Measurements from ENCODE around the gene IFNA5. TPM values are rescaled to one million over a fixed set of nuclear protein-coding genes. Genes with fewer than 3 reads are reported as not detected.

The IFNA5 gene
- polyA plus RNA-seq, 2 of the 4 experiments (the other 2 are of a cell fraction) = not detected

DNA sequence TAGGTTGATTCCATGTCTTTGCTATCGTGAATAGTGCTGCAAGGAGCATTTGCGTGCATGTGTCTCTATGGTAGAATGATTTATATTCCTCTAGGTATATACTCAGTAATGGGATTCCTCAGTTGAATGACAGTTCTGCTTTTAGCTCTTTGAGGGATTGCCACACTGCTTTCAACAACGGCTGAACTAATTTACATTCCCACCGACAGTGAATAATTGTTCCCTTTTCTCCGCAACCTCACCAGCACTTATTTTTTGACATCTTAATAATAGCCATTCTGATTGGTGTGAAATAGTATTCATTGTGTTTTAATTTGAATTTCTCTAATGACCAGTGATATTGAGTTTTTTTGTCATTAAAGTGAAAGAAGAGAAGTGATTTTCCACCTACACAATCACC lies 18.5 kb downstream of the IFNA5 start:
- TF ChIP-seq NR3C1 (IDR thresholded peaks at IDR 0.05) (no peak), CHD2 (IDR thresholded peaks at IDR 0.05; ENCODE audit: low read length, partially characterized antibody) (no peak), NFE2L2 (conservative IDR thresholded peaks at IDR 0.05; ENCODE audit: low read length) (no peak), MAZ (IDR thresholded peaks at IDR 0.05; ENCODE audit: borderline replicate concordance, low read depth, low read length) (no peak), JUNB (IDR thresholded peaks at IDR 0.05) (no peak), HOXB5 (CRISPR knock-in tag; IDR thresholded peaks at IDR 0.05) (no peak), ZSCAN20 (CRISPR knock-in tag; IDR thresholded peaks at IDR 0.05) (no peak), ZC3H11A (IDR thresholded peaks at IDR 0.05) (no peak)
- TF ChIP-seq, protein P1, sequence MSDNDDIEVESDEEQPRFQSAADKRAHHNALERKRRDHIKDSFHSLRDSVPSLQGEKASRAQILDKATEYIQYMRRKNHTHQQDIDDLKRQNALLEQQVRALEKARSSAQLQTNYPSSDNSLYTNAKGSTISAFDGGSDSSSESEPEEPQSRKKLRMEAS (IDR thresholded peaks at IDR 0.05) = no peak
- no peak for DNase-seq (ENCODE audit: low read depth in 1 of 2, low spot score in 1 of 2)
- 0 out of 3 replicates have a peak, but pooled peaks cover 2% of the 10 kb centered on the region for H3K9me3 ChIP-seq
- no peak overlapping the region for H3K27ac ChIP-seq
- H3K4me1 ChIP-seq = no peaks in the 10 kb centered on the region
- ATAC-seq = no peak
- POLR2A ChIA-PET = no interaction called here
- no peak for FAIRE-seq
- H3K4me3 ChIP-seq = no peak overlapping the region
- 47% methylated on average over 5 of the region's 5 CpGs for WGBS (ENCODE audit: missing lambda C conversion rate)
- CTCF ChIA-PET = no interaction called here
- no peak overlapping the region for H3K4me2 ChIP-seq

DNA sequence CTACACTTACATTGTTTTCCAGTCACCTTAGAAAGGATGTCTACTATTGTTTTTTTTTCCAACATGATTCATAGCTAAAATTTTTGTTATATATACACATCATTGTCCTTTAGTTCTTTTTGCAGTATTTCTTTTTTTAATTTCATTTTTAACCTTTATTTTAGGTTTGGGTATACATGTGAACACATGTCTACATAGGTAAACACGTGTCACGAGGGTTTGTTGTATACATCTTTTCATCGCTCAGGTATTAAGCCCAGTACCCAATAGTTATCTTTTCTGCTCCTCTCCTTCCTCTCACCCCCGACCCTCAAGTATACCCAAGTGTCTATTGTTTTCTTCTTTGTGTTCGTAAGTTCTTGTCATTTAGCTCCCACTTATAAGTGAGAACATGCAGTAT lies 19.0 kb downstream of the IFNA5 start:
- ATAC-seq (no peak), DNase-seq (ENCODE audit: low read depth in 1 of 2, low spot score in 1 of 2) (no peak), FAIRE-seq (no peak)
- no peak for TF ChIP-seq ZNF302 (CRISPR knock-in tag; IDR thresholded peaks at IDR 0.05)
- TF ChIP-seq, protein P1 (IDR thresholded peaks at IDR 0.05) = no peak
- TF ChIP-seq FOSL2 (IDR thresholded peaks at IDR 0.05) = no peak
- TF ChIP-seq FOSL2 (CRISPR knock-in tag; IDR thresholded peaks at IDR 0.05) = no peak
- TF ChIP-seq HDAC2 (IDR thresholded peaks at IDR 0.05) = no peak
- no peak for TF ChIP-seq CBX2 (IDR thresholded peaks at IDR 0.05; ENCODE audit: borderline replicate concordance, low read depth)
- TF ChIP-seq, protein P2, sequence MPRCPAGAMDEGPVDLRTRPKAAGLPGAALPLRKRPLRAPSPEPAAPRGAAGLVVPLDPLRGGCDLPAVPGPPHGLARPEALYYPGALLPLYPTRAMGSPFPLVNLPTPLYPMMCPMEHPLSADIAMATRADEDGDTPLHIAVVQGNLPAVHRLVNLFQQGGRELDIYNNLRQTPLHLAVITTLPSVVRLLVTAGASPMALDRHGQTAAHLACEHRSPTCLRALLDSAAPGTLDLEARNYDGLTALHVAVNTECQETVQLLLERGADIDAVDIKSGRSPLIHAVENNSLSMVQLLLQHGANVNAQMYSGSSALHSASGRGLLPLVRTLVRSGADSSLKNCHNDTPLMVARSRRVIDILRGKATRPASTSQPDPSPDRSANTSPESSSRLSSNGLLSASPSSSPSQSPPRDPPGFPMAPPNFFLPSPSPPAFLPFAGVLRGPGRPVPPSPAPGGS (IDR thresholded peaks at IDR 0.05) = no peak
- no peak for TF ChIP-seq PHF8 (IDR thresholded peaks at IDR 0.05; ENCODE audit: borderline replicate concordance, low read depth)
- ChIA-PET CTCF (no interaction called here), POLR2A (no interaction called here)
- WGBS (ENCODE audit: missing lambda C conversion rate) = 23% methylated on average over 5 of the region's 5 CpGs
- H3K4me1 ChIP-seq = no peaks in the 10 kb centered on the region
- H3K27ac ChIP-seq = no peak overlapping the region
- no peak overlapping the region for H3K4me3 ChIP-seq
- H3K9me3 ChIP-seq = 0 out of 3 replicates have a peak, but pooled peaks cover 2% of the 10 kb centered on the region
- no peak overlapping the region for H3K4me2 ChIP-seq

DNA sequence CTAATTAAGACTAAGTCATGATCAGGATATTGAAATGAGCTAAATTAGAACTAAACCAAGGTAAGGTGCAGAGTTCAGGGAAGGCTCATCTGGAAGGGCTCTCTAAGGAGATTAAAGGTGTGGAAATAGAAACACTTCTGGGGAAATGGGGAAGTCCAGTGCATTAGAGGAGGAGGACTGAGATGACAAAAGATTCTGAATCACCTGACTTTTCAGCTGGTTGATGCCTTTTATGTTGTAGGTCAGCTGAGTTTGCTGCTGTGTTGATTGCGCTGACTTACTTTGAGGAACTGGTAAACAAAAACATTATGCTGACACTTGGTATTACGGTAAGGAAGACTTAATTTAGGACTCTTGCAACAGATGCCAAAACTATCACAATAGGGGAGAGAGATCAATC lies 23.8 kb downstream of the IFNA5 start:
- POLR2A ChIA-PET = no interaction called here
- Histone ChIP-seq H3K9me3 (0 out of 3 replicates have a peak, but pooled peaks cover 1% of the 10 kb centered on the region), H3K4me3 (no peak overlapping the region), H3K4me2 (no peak overlapping the region), H3K27ac (no peak overlapping the region), H3K4me1 (no peaks in the 10 kb centered on the region)
- WGBS (ENCODE audit: missing lambda C conversion rate) = 66% methylated on average over 2 of the region's 2 CpGs
- TF ChIP-seq ZNF302 (CRISPR knock-in tag; IDR thresholded peaks at IDR 0.05) (no peak), ZSCAN20 (CRISPR knock-in tag; IDR thresholded peaks at IDR 0.05) (no peak), EHF (CRISPR knock-in tag; IDR thresholded peaks at IDR 0.05) (no peak), FOXS1 (CRISPR knock-in tag; IDR thresholded peaks at IDR 0.05) (no peak), NPAS2 (CRISPR knock-in tag; IDR thresholded peaks at IDR 0.05; ENCODE audit: borderline replicate concordance) (no peak), FOSL2 (IDR thresholded peaks at IDR 0.05) (no peak), FOSL2 (CRISPR knock-in tag; IDR thresholded peaks at IDR 0.05) (no peak), MYC (IDR thresholded peaks at IDR 0.05; ENCODE audit: borderline replicate concordance, low read length) (no peak), ZFP36 (IDR thresholded peaks at IDR 0.05; ENCODE audit: borderline replicate concordance, partially characterized antibody) (no peak), POLR2A (IDR thresholded peaks at IDR 0.05; ENCODE audit: low read length) (no peak), HOXA7 (CRISPR knock-in tag; IDR thresholded peaks at IDR 0.05) (no peak), CBX8 (IDR thresholded peaks at IDR 0.05) (no peak), NFE2L2 (conservative IDR thresholded peaks at IDR 0.05; ENCODE audit: low read length) (no peak)
- TF ChIP-seq, protein P3, sequence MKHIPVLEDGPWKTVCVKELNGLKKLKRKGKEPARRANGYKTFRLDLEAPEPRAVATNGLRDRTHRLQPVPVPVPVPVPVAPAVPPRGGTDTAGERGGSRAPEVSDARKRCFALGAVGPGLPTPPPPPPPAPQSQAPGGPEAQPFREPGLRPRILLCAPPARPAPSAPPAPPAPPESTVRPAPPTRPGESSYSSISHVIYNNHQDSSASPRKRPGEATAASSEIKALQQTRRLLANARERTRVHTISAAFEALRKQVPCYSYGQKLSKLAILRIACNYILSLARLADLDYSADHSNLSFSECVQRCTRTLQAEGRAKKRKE (CRISPR knock-in tag; IDR thresholded peaks at IDR 0.05; ENCODE audit: low read depth) = no peak
- TF ChIP-seq, protein P4, sequence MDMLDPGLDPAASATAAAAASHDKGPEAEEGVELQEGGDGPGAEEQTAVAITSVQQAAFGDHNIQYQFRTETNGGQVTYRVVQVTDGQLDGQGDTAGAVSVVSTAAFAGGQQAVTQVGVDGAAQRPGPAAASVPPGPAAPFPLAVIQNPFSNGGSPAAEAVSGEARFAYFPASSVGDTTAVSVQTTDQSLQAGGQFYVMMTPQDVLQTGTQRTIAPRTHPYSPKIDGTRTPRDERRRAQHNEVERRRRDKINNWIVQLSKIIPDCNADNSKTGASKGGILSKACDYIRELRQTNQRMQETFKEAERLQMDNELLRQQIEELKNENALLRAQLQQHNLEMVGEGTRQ (IDR thresholded peaks at IDR 0.05) = no peak
- CTCF ChIA-PET = no interaction called here
- no peak for ATAC-seq
- DNase-seq (ENCODE audit: low read depth in 1 of 2, low spot score in 1 of 2) = no peak
- no peak for FAIRE-seq

All from A549 (cell line).